ENCODE data around the gene GAL3ST1. TPM values are rescaled to one million over a fixed set of nuclear protein-coding genes. Genes with fewer than 3 reads are reported as not detected.

The GAL3ST1 gene
- polyA plus RNA-seq, 4 donors: 11.1 to 89.5 (median 50.8) TPM

DNA sequence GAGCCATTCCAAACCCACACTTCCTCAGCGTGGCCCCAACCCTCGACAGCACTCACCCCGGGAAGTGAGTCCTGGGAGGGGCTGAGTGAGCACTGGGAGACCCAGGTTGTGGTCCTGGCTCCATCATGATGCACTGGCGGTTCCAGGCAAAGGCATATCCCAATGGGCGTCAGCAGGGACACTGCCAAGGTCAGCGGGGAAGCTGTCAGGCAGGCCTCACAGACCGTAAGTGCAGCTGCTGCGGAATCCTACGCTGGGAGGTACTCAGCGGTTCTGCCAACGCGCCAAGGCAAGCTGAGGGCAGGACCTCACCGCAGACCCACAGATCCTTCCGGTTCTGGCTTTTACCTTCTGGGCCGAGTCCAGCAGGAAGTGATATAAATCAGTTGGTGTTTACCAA lies 1.4 kb upstream of the GAL3ST1 start:
- FAIRE-seq (no peak), DNase-seq (no peak)
- peaks cover 0 to 31% (median 3%) of the 10 kb centered on the region in 3 donors for H3K4me1 ChIP-seq (ENCODE audit: control insufficient read depth in 3 of 3, insufficient read depth in 2 of 3, low read depth in 1 of 3, low read length in 2 of 3)
- H3K4me3 ChIP-seq (ENCODE audit: low read depth in 1 of 3, low read length in 3 of 3): no peak overlapping the region
- H3K36me3 ChIP-seq (ENCODE audit: control insufficient read depth in 3 of 3, insufficient read depth in 2 of 3, low read depth in 1 of 3, low read length in 3 of 3): peaks cover 10 to 64% (median 26%) of the 10 kb centered on the region in 3 donors
- WGBS, 3 donors: 62 to 76% (median 65%) methylated on average over 15 of the region's 15 CpGs
- peak overlapping the region in 2 of 3 donors; percentile 18 to 61 for H3K27ac ChIP-seq (ENCODE audit: low read depth in 1 of 3, low read length in 2 of 3)
- no peaks in the 10 kb centered on the region for H3K27me3 ChIP-seq (ENCODE audit: control insufficient read depth in 3 of 3, insufficient read depth in 3 of 3, low read length in 3 of 3)
- H3K9me3 ChIP-seq (ENCODE audit: control insufficient read depth in 2 of 2, insufficient read depth in 1 of 2, low read depth in 1 of 2, low read length in 1 of 2): no peaks in the 10 kb centered on the region

DNA sequence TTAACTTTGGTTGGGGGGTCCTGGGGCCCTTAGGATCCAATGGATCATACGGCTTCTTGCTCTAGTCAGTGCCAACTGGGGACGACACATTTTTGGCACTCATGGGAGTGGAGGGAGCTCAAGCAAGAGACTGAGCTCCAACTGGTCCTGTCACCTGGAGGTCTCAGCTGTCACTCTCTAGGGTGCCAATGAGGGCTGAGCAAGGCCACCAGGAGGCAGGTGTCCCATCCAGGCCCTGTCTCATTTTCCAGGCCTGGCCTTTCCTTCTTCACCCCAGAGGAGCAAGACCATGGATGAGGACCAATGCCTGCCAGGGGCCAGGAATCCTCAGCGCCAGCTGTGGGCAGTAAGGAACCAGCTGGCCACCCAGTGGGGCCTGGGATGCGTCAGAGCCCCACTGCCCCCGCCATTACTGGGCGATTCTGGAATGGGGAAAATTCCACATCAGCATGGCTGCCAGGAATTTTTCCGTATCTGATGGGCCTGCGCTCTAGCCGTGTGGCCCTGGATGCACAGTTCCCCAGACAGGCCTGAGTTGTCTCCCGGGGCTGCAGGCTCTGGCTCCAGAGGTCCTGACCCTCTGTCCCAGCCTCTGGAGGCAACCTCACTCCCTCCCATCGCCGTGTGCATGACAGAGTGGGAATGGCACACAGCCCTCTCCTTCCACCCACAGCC lies 669 bp upstream of the GAL3ST1 start:
- DNase-seq: peak in 1 of 2 donors; percentile 45
- Histone ChIP-seq H3K4me3 (ENCODE audit: low read depth in 1 of 3, low read length in 3 of 3) (peak overlapping the region in 2 of 3 donors; percentile 45 to 55), H3K9me3 (ENCODE audit: control insufficient read depth in 2 of 2, insufficient read depth in 1 of 2, low read depth in 1 of 2, low read length in 1 of 2) (no peaks in the 10 kb centered on the region), H3K27me3 (ENCODE audit: control insufficient read depth in 3 of 3, insufficient read depth in 3 of 3, low read length in 3 of 3) (no peaks in the 10 kb centered on the region), H3K36me3 (ENCODE audit: control insufficient read depth in 3 of 3, insufficient read depth in 2 of 3, low read depth in 1 of 3, low read length in 3 of 3) (peaks cover 3 to 57% (median 19%) of the 10 kb centered on the region in 3 donors), H3K4me1 (ENCODE audit: control insufficient read depth in 3 of 3, insufficient read depth in 2 of 3, low read depth in 1 of 3, low read length in 2 of 3) (peaks cover 0 to 31% (median 3%) of the 10 kb centered on the region in 3 donors), H3K27ac (ENCODE audit: low read depth in 1 of 3, low read length in 2 of 3) (peak overlapping the region; percentile 51 to 82 (median 77))
- 64 to 74% (median 67%) methylated on average over 10 to 12 of the region's 12 CpGs for WGBS, 3 donors
- FAIRE-seq: no peak

DNA sequence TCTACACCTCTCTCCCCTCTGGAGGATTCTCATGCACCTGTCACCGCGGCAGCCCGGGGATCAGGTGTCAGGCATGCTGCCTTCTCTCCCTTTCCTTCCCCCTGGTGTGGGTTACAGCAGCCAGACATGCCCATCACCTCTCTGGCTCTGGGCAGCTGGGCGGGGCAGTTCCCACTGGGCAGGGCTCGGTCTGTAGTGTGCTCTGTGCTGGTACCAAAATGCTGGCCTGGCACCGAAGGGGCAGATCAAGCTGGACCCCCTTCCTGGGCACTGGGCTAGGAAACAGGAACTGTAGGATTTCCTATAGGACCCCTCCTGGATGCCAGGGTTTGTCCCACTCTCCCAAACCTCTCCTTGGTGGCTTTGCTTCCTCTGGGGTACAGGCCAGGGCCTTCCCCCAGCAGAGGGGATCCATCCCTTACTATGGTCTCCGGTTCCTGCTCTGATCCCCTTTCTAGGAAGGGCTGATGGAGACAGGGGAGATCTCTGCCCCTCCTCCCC lies 821 bp downstream of the GAL3ST1 start:
- peak overlapping the region in 2 of 3 donors; percentile 55 to 56 for H3K4me3 ChIP-seq (ENCODE audit: low read depth in 1 of 3, low read length in 3 of 3)

DNA sequence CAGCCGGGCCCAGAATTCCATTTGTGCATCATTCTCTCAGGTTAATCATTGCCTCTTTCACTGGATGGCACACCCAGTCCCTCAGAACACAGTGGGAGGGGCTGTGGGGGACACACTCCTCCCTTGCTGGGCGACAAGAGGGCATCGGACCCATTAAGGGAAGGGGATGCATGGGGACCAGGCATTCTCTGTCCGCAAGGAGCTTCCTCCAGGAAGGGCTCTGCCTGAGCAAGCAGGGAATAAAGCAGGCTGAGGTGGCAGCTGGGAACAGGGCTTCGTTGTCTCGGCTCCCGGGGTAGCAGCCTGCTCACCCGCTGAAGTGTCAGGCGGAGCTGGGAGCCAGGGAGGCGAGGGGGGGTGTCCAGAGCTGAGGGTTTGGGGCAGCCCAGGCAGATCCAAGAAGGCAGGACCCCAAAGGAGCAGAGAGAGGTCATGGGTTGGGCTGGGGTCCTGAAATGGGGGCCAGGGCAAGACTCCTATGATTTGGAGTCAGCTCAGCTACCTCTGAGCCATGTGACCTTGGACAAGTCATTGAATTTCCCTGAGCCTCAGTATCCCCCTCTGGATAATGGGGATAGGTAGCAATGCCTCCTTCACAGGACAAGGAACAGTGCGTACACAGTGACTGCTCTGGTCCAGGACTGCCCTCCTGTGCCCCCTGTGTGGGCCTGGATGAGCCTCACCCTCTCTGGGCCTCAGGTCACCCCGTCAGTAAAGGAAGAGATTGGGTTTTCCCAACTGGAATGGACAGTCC lies 1.4 kb downstream of the GAL3ST1 start:
- Histone ChIP-seq H3K36me3 (ENCODE audit: control insufficient read depth in 3 of 3, insufficient read depth in 2 of 3, low read depth in 1 of 3, low read length in 3 of 3) (peaks cover 0 to 47% (median 6%) of the 10 kb centered on the region in 3 donors), H3K27ac (ENCODE audit: low read depth in 1 of 3, low read length in 2 of 3) (peak overlapping the region; percentile 85 to 98 (median 91)), H3K27me3 (ENCODE audit: control insufficient read depth in 3 of 3, insufficient read depth in 3 of 3, low read length in 3 of 3) (peaks cover 0 to 2% (median 0%) of the 10 kb centered on the region in 3 donors), H3K4me1 (ENCODE audit: control insufficient read depth in 3 of 3, insufficient read depth in 2 of 3, low read depth in 1 of 3, low read length in 2 of 3) (peaks cover 0 to 33% (median 6%) of the 10 kb centered on the region in 3 donors), H3K4me3 (ENCODE audit: low read depth in 1 of 3, low read length in 3 of 3) (peak overlapping the region in 2 of 3 donors; percentile 55 to 56), H3K9me3 (ENCODE audit: control insufficient read depth in 2 of 2, insufficient read depth in 1 of 2, low read depth in 1 of 2, low read length in 1 of 2) (no peaks in the 10 kb centered on the region)
- WGBS, 3 donors: 20 to 41% (median 21%) methylated on average over 12 of the region's 12 CpGs
- FAIRE-seq: no peak
- DNase-seq: peak; percentile 82 to 92

More for the DNA sequence above, 821 bp downstream of the GAL3ST1 start:
- Histone ChIP-seq H3K27ac (ENCODE audit: low read depth in 1 of 3, low read length in 2 of 3) (peak overlapping the region; percentile 85 to 98 (median 91)), H3K9me3 (ENCODE audit: control insufficient read depth in 2 of 2, insufficient read depth in 1 of 2, low read depth in 1 of 2, low read length in 1 of 2) (no peaks in the 10 kb centered on the region), H3K27me3 (ENCODE audit: control insufficient read depth in 3 of 3, insufficient read depth in 3 of 3, low read length in 3 of 3) (no peaks in the 10 kb centered on the region), H3K4me1 (ENCODE audit: control insufficient read depth in 3 of 3, insufficient read depth in 2 of 3, low read depth in 1 of 3, low read length in 2 of 3) (peaks cover 0 to 31% (median 3%) of the 10 kb centered on the region in 3 donors), H3K36me3 (ENCODE audit: control insufficient read depth in 3 of 3, insufficient read depth in 2 of 3, low read depth in 1 of 3, low read length in 3 of 3) (peaks cover 0 to 47% (median 10%) of the 10 kb centered on the region in 3 donors)
- peak in 1 of 2 donors; percentile 59 for DNase-seq
- WGBS, 3 donors: 20 to 39% (median 24%) methylated on average over 7 of the region's 7 CpGs
- no peak for FAIRE-seq

DNA sequence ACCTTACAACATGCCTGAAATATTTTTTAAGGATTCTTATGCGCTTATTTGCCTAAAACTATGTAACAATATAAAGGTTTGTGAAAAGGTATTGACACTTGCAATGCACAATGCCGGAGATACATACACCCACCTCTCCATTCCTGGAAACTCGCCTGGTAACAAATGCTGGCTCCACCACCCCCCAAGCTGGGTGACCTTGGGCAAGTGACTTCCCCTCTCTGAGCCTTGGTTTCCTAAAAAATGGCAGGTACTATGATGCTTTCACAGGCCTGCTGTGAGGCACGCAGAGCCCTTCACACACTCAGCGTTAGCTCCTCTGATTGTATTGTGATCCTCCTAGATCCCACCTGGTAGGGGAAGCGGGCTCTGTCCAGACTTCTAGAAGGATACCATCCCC lies 2.3 kb downstream of the GAL3ST1 start:
- no peak for DNase-seq
- H3K4me3 ChIP-seq (ENCODE audit: low read depth in 1 of 3, low read length in 3 of 3): peak overlapping the region in 1 of 3 donors; percentile 44

DNA sequence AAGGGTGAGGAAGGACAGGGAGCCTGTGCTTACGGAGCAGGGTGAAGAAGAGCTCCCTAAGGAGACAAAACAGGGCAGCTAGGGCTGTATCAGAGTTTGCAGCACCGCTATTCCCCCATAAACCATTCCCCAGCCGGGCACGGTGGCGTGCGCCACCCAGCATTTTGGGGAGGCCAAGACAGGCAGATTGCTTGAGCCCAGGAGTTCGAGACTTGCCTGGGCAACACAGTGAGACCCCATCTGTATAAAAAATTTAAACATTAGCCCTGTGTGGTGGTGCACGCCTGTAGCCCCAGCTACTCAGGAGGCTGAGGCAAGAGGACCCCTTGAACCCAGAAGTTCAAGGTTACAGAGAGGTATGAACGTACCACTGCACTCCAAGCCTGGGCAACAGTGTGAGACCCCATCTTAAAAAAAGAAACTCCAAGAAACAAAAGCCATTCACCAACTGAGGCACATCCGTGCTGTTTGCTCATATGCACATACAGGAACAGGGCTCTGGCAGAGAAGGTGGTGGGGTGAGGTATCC lies 4.7 kb downstream of the GAL3ST1 start:
- Histone ChIP-seq H3K4me3 (ENCODE audit: low read depth in 1 of 3, low read length in 3 of 3) (no peak overlapping the region), H3K4me1 (ENCODE audit: control insufficient read depth in 3 of 3, insufficient read depth in 2 of 3, low read depth in 1 of 3, low read length in 2 of 3) (peaks cover 0 to 50% (median 8%) of the 10 kb centered on the region in 3 donors), H3K9me3 (ENCODE audit: control insufficient read depth in 2 of 2, insufficient read depth in 1 of 2, low read depth in 1 of 2, low read length in 1 of 2) (no peaks in the 10 kb centered on the region), H3K27me3 (ENCODE audit: control insufficient read depth in 3 of 3, insufficient read depth in 3 of 3, low read length in 3 of 3) (peaks cover 0 to 3% (median 0%) of the 10 kb centered on the region in 3 donors), H3K27ac (ENCODE audit: low read depth in 1 of 3, low read length in 2 of 3) (no peak overlapping the region), H3K36me3 (ENCODE audit: control insufficient read depth in 3 of 3, insufficient read depth in 2 of 3, low read depth in 1 of 3, low read length in 3 of 3) (peaks cover 0 to 26% (median 0%) of the 10 kb centered on the region in 3 donors)
- FAIRE-seq (no peak), DNase-seq (no peak)
- 91 to 94% (median 92%) methylated on average over 10 of the region's 10 CpGs for WGBS, 3 donors

More for the DNA sequence above, 2.3 kb downstream of the GAL3ST1 start:
- no peaks in the 10 kb centered on the region for H3K9me3 ChIP-seq (ENCODE audit: control insufficient read depth in 2 of 2, insufficient read depth in 1 of 2, low read depth in 1 of 2, low read length in 1 of 2)
- peaks cover 0 to 44% (median 3%) of the 10 kb centered on the region in 3 donors for H3K36me3 ChIP-seq (ENCODE audit: control insufficient read depth in 3 of 3, insufficient read depth in 2 of 3, low read depth in 1 of 3, low read length in 3 of 3)
- FAIRE-seq: no peak
- peaks cover 0 to 3% (median 0%) of the 10 kb centered on the region in 3 donors for H3K27me3 ChIP-seq (ENCODE audit: control insufficient read depth in 3 of 3, insufficient read depth in 3 of 3, low read length in 3 of 3)
- peaks cover 0 to 34% (median 6%) of the 10 kb centered on the region in 3 donors for H3K4me1 ChIP-seq (ENCODE audit: control insufficient read depth in 3 of 3, insufficient read depth in 2 of 3, low read depth in 1 of 3, low read length in 2 of 3)
- WGBS, 3 donors: 76 to 83% (median 82%) methylated on average over 6 of the region's 6 CpGs
- peak overlapping the region; percentile 45 to 91 (median 85) for H3K27ac ChIP-seq (ENCODE audit: low read depth in 1 of 3, low read length in 2 of 3)

DNA sequence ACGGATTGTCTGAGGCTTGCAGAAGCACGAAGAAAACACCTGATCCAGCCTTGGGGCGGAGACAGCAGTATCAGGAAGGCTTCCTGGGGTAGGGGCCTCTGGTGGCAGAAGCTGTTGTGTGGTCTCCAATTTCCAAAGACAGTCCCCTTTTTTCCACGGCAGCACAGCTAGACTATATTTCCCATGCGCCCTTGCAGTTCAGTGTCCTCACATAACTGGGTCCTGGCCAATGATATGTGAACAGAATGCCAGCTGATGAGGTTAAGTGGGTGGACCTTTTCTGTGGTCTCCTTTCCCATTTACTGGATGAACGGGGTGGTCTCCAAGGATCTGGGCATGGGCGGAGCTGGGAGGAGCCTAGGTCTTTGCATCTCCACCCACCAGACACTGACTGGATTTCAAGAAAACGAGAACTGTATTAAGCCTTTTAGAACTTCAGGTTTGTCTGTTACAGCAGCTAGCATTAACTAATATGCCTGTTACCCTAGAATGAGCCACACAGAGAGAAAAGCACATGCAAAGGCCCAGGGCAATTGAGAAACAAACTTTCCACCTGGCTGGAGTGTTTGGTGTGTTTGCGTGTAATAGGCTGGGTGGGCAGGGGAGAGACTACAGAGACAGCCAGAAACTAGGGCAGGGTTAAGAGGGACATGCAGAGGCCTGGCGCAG lies 6.2 kb downstream of the GAL3ST1 start:
- no peak overlapping the region for H3K4me3 ChIP-seq (ENCODE audit: low read depth in 1 of 3, low read length in 3 of 3)
- FAIRE-seq (no peak), DNase-seq (no peak)
- peaks cover 0 to 3% (median 0%) of the 10 kb centered on the region in 3 donors for H3K27me3 ChIP-seq (ENCODE audit: control insufficient read depth in 3 of 3, insufficient read depth in 3 of 3, low read length in 3 of 3)
- no peaks in the 10 kb centered on the region for H3K9me3 ChIP-seq (ENCODE audit: control insufficient read depth in 2 of 2, insufficient read depth in 1 of 2, low read depth in 1 of 2, low read length in 1 of 2)
- H3K4me1 ChIP-seq (ENCODE audit: control insufficient read depth in 3 of 3, insufficient read depth in 2 of 3, low read depth in 1 of 3, low read length in 2 of 3): peaks cover 0 to 42% (median 8%) of the 10 kb centered on the region in 3 donors
- H3K36me3 ChIP-seq (ENCODE audit: control insufficient read depth in 3 of 3, insufficient read depth in 2 of 3, low read depth in 1 of 3, low read length in 3 of 3): peaks cover 0 to 35% (median 0%) of the 10 kb centered on the region in 3 donors
- peak overlapping the region in 1 of 3 donors; percentile 48 for H3K27ac ChIP-seq (ENCODE audit: low read depth in 1 of 3, low read length in 2 of 3)
- 75 to 87% (median 85%) methylated on average over 10 of the region's 10 CpGs for WGBS, 3 donors
